ENCODE results near the gene CNGB1. TPM values are rescaled to one million over a fixed set of nuclear protein-coding genes. Genes with fewer than 3 reads are reported as not detected.
"Not testable (repeated sequence)": the region's sequence is repeated elsewhere in the genome, so short reads cannot be mapped to it uniquely, and the experiment has no call there.

Gene CNGB1
- total RNA-seq, 2 donors from 2014 or later, result 0.34 TPM; not detected in 1

DNA sequence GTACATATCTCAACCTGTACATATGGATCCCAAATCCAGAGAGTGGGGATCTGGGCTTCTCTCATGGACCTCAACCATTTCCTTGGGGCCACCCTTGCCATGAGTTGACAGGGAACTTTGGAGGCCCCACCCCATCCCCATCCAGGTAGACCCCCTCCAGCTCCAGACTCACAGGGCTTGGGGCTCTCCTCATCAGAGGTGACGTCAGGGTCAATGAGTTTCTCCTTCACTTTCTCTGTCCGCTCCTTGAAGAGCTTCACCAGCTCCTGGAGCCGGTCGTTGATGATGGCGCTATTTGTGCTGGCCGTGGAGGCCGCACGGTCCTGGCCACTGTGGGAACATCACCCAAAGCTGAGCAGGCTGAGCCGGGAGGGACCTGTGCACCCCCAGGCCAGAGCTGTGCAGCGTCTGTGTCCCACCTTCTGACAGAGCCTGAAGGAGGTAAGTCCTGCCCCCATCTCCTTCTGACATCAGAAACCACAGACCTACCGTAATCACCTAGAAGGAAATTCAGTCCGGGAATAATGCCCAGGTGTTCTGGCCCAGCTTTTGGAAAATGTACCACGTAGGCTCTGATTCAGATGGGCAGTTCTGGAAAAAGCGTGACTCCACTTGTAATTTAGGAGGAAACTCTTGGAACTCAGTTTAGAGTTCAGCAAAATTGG lies 50.6 kb downstream of the CNGB1 start:
- no peak for DNase-seq (ENCODE audit: low spot score)
- Histone ChIP-seq H3K9me3 (no peaks in the 10 kb centered on the region), H3K27ac (no peak overlapping the region), H3K4me1 (replicated peaks) (no peaks in the 10 kb centered on the region), H3K4me3 (no peak overlapping the region), H3K36me3 (no peaks in the 10 kb centered on the region), H3K27me3 (replicated peaks; ENCODE audit: insufficient read depth) (no peaks in the 10 kb centered on the region)
- no peak for TF ChIP-seq POLR2A (IDR thresholded peaks at IDR 0.05)
- TF ChIP-seq POLR2AphosphoS5 (IDR thresholded peaks at IDR 0.05), result no peak
- TF ChIP-seq CTCF (IDR thresholded peaks at IDR 0.05), result no peak
- WGBS, result 78% methylated on average over 14 of the region's 14 CpGs
- intact Hi-C loops (cut with DNase I), result no loop called here

DNA sequence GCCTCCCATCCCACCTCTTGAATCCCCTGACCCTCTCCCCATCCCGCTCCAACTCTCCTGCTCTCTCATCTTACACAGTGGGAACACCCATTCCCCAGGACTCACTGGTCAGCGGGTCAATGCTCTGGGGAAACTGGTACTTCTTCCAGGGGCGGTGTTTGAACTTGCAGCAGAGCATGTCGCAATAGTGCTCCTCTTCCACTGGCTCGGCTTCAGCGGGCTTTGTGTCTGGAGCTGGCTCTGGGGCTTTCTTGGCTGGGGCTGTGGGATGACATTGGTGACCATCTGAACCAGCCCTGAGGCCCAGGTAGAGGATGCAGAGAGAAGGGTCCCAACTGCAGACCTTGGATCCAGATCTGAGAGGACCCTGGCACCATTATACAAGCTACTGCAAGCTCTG lies 51.9 kb downstream of the CNGB1 start:
- Histone ChIP-seq H3K4me3 (no peak overlapping the region), H3K27me3 (replicated peaks; ENCODE audit: insufficient read depth) (no peaks in the 10 kb centered on the region), H3K4me1 (replicated peaks) (no peaks in the 10 kb centered on the region), H3K27ac (no peak overlapping the region), H3K9me3 (no peaks in the 10 kb centered on the region), H3K36me3 (no peaks in the 10 kb centered on the region)
- WGBS, result 89% methylated on average over 6 of the region's 6 CpGs
- DNase-seq (ENCODE audit: low spot score), result no peak
- no peak for TF ChIP-seq CTCF (IDR thresholded peaks at IDR 0.05)
- TF ChIP-seq POLR2A (IDR thresholded peaks at IDR 0.05), result no peak
- TF ChIP-seq POLR2AphosphoS5 (IDR thresholded peaks at IDR 0.05), result no peak
- intact Hi-C loops (cut with DNase I), result no loop called here

DNA sequence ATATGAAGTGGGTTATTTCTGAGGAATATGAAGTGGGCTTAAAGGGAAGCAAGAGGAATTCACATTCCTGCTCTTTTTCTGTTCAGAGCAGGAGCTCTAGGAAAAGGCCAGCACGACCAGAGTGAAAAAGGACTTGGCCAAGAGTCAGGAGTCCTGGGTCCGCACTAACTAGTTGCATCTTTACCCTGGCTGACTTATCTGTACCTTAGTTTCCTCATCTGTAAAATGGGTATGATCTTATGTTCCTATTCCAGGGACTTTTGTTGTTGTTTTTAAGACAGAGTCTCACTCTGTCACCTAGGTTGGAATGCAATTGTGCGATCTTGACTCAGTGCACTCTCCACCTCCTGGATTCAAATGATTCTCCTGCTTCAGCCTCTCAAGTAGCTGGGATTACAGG lies 52.5 kb downstream of the CNGB1 start:
- Histone ChIP-seq H3K27me3 (replicated peaks; ENCODE audit: insufficient read depth) (no peaks in the 10 kb centered on the region), H3K36me3 (no peaks in the 10 kb centered on the region), H3K9me3 (no peaks in the 10 kb centered on the region), H3K27ac (no peak overlapping the region), H3K4me3 (no peak overlapping the region), H3K4me1 (replicated peaks) (no peaks in the 10 kb centered on the region)
- TF ChIP-seq POLR2A (IDR thresholded peaks at IDR 0.05), result no peak
- no peak for TF ChIP-seq CTCF (IDR thresholded peaks at IDR 0.05)
- no peak for DNase-seq (ENCODE audit: low spot score)
- whole genome bisulfite sequencing, result 86% methylated on average over 3 of the region's 3 CpGs
- intact Hi-C loops (cut with DNase I), result no loop called here

DNA sequence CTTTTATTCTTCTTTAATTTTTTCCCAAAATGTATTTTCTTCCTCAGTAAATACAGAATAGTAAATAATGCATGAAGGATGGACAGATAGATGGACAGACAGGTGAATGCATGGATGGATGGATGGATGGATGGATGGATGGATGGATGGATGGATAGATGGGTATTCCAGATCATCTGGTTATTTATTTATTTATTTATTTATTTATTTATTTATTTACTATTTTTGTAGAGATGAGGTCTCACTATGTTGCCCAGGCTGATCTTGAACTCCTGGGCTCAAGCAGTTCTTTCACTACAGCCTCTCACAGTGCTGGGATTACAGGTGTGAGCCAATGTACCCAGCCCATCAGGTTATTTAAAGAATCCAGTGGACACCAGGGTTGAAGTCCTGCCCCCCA lies 53.0 kb downstream of the CNGB1 start:
- H3K27ac ChIP-seq; H3K9me3 ChIP-seq; DNase-seq (ENCODE audit: low spot score); H3K36me3 ChIP-seq; H3K27me3 ChIP-seq (replicated peaks; ENCODE audit: insufficient read depth); intact Hi-C loops (cut with DNase I); H3K4me1 ChIP-seq (replicated peaks); H3K4me3 ChIP-seq: not testable (repeated sequence)

- H3K4me3 ChIP-seq; DNase-seq (ENCODE audit: low spot score); H3K9me3 ChIP-seq; H3K36me3 ChIP-seq; H3K4me1 ChIP-seq (replicated peaks); intact Hi-C loops (cut with DNase I); H3K27me3 ChIP-seq (replicated peaks; ENCODE audit: insufficient read depth); H3K27ac ChIP-seq: not testable (repeated sequence)
- 100% methylated on average over 2 of the region's 2 CpGs for WGBS
Observed at GRCh38 chr16:57917489-57917888, 53.4 kb downstream of the CNGB1 start.

DNA sequence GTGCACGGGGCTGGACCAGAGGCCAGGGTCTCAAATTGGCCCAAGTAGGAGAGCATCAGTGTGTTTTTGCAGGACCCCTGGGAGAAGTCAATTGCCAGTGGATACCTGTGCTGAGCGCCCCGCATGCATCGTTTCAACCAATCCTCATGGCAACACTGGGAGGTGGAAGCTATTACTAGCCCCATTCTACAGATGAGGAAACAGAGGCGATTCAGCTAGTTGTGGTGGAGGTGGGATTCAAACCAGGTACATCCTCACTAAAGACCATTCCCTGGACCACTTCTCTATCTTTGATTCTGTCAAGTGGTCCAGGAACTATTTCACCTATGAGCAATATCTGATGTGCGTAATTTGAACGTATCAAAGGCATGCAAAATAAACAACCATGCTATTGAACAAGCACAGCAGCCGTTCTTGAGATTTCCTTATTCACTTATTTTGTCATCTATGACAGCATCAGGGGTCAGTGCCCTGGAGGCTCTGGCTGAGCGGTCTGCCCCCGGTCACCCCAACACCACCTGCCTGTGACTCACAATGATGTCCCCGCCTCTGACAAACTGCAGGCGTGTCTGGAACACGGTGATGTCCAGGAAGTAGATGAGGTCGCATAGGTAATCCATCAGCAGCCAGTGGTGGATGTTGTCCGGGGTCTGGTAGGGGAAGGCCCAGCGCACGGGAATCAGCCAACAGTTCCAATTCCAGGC lies 54.0 kb downstream of the CNGB1 start:
- DNase-seq (ENCODE audit: low spot score), result no peak
- H3K27ac ChIP-seq, result no peak overlapping the region
- WGBS, result 83% methylated on average over 17 of the region's 17 CpGs
- H3K9me3 ChIP-seq, result no peaks in the 10 kb centered on the region
- no peak for TF ChIP-seq POLR2AphosphoS5 (IDR thresholded peaks at IDR 0.05)
- no peak for TF ChIP-seq CTCF (IDR thresholded peaks at IDR 0.05)
- no peak for TF ChIP-seq POLR2A (IDR thresholded peaks at IDR 0.05)
- H3K36me3 ChIP-seq, result no peaks in the 10 kb centered on the region
- H3K4me3 ChIP-seq, result no peak overlapping the region
- no peaks in the 10 kb centered on the region for H3K27me3 ChIP-seq (replicated peaks; ENCODE audit: insufficient read depth)
- H3K4me1 ChIP-seq (replicated peaks), result no peaks in the 10 kb centered on the region
- intact Hi-C loops (cut with DNase I), result no loop called here

Data from prostate gland (tissue), 2 donors.